Activated CD4-positive, alpha-beta T cell treated with anti-CD3 and anti-CD28 coated beads for 36 hours (primary cell): ENCODE data around the gene C1orf232. TPM values are rescaled to one million over a fixed set of nuclear protein-coding genes. Genes with fewer than 3 reads are reported as not detected.

Experiments
- ATAC-seq: fragments of 200-7000 bp; cut with Tn5 transposase; one replicate; pipeline ENCODE4 v1.10.0; 2021; ENCODE audit warnings: mild to moderate bottlenecking, moderate library complexity
- CTCF ChIA-PET: fragments of 350-600 bp; sonication (Branson Sonifier 250); formaldehyde crosslinking; loops from one replicate; lab custom pipeline; 2021; ENCODE audit warnings: antibody characterized with exemption; lab: Charles Lee
- POLR2A ChIA-PET: fragments of 350-600 bp; sonication (Branson Sonifier 250); formaldehyde crosslinking; loops from one replicate; lab custom pipeline; 2021; ENCODE audit warnings: antibody characterized with exemption, inconsistent platforms; lab: Charles Lee
- DNase-seq: peaks from one replicate; pipeline ENCODE4 v3.0.0-alpha.2; 2020
- H3K27ac Mint-ChIP-seq: one replicate; pipeline ENCODE4 v1.8.0; 2021; ENCODE audit warnings: mixed read lengths
- H3K27me3 Mint-ChIP-seq: one replicate; pipeline ENCODE4 v1.8.0; 2021; ENCODE audit warnings: mixed read lengths
- H3K36me3 Mint-ChIP-seq: one replicate; pipeline ENCODE4 v1.8.0; 2021; ENCODE audit warnings: low read depth, mixed read lengths
- H3K4me1 Mint-ChIP-seq: one replicate; pipeline ENCODE4 v1.8.0; 2021; ENCODE audit warnings: mixed read lengths
- H3K4me3 Mint-ChIP-seq: one replicate; pipeline ENCODE4 v1.8.0; 2021; ENCODE audit warnings: mild to moderate bottlenecking, moderate library complexity, mixed read lengths
- H3K9me3 Mint-ChIP-seq: one replicate; pipeline ENCODE4 v1.8.0; 2021; ENCODE audit warnings: low read depth, mixed read lengths
- intact Hi-C, 2 experiments: fragments of 100-400 bp; cut with DNase I in 1 of 2; cut with micrococcal nuclease in 1 of 2; formaldehyde crosslinking; loops; one replicate each; pipeline versions ENCODE4 v1.14.2 to v1.15.1; 2022 to 2024; cut with DNase I, micrococcal nuclease
- total RNA-seq, 2 experiments: library from RNA; stranded (reverse); gene quantifications; one replicate each; pipeline ENCODE4 v1.2.3, GENCODE V29; 2021

C1orf232 gene
- total RNA-seq, 2 experiments from 2014 or later: not detected

DNA sequence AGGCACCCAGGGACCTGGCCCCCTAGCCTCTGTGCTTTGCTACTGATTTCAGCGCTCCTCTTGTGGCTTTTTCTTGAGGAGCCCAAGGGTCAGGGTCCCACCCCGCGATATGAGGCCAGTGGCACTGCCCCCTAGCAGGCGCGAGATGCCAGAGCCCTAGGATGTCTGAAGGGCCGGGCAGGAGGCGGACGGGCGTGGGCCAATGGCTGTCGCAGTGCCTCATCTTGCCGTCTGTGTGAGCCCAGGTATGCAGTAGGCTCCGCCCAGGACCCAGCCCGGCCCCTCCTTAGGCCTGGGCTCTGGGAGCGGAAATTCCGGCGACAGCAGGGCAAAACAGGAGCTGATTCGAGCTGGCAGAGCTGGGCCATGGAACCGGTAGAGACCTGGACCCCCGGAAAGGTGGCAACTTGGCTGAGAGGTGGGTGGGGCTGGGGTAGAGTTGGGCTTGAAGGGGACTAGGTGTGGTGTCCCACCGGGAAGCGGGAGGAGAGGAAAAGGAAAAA lies 8.5 kb upstream of the C1orf232 start, which contains the start of gene CNKSR1:
Gene CNKSR1, plus strand, starts transcription at position 310 of the 503 bp plus-strand sequence. Its CDS starts 57 bp downstream, at position 367.
- peaks cover 8% of the 10 kb centered on the region for H3K4me1 Mint-ChIP-seq
- ChIA-PET CTCF (interaction anchor here (0.6 to 1.0 kb wide), 3 partner anchors 18 to 178 kb away, joined by 3 to 5 read pairs (median 3); no protein-coding TSS in a partner anchor), POLR2A (no interaction called here)
- H3K27ac Mint-ChIP-seq: no peak within 1 kb of the TSS
- peak within 1 kb of the TSS; percentile 61 for H3K4me3 Mint-ChIP-seq
- no peaks in the 10 kb centered on the region for H3K9me3 Mint-ChIP-seq
- H3K36me3 Mint-ChIP-seq: peaks cover 3% of the 10 kb centered on the region
- intact Hi-C loops: no loop called here
- DNase-seq (peak; percentile 48), ATAC-seq (peak; percentile 70)
- H3K27me3 Mint-ChIP-seq: no peaks in the 10 kb centered on the region

- ATAC-seq (no peak), DNase-seq (no peak)
- H3K36me3 Mint-ChIP-seq: peaks cover 11% of the 10 kb centered on the region
- no peaks in the 10 kb centered on the region for H3K27me3 Mint-ChIP-seq
- no peak overlapping the region for H3K27ac Mint-ChIP-seq
- H3K9me3 Mint-ChIP-seq: no peaks in the 10 kb centered on the region
- intact Hi-C loops: no loop called here
- ChIA-PET POLR2A (no interaction called here), CTCF (interaction anchor here (2.3 kb wide), 1 partner anchor 59 kb away, joined by 7 read pairs; the partner anchor contains the start of gene CEP85)
- peaks cover 10% of the 10 kb centered on the region for H3K4me1 Mint-ChIP-seq
- H3K4me3 Mint-ChIP-seq: no peak overlapping the region
These were observed 6.6 kb upstream of the C1orf232 start for GRCh38 chr1:26175346-26175745.

GRCh38 chr1:26171084-26172072 lies 2.6 kb upstream of the C1orf232 start, which contains the start of gene ZNF593OS:
Gene ZNF593OS, minus strand, starts transcription at chr1:26171832. Its CDS starts 171 bp downstream, at chr1:26171661.
- ChIA-PET CTCF (interaction anchor here (0.6 to 2.0 kb wide), 7 partner anchors 9 to 435 kb away, joined by 3 to 4 read pairs (median 4); partner anchors contain the start of gene CEP85), POLR2A (no interaction called here)
- intact Hi-C loops: no loop called here
- peak within 1 kb of the TSS; percentile 95 for H3K4me3 Mint-ChIP-seq
- H3K27me3 Mint-ChIP-seq: no peaks in the 10 kb centered on the region
- ATAC-seq (no peak), DNase-seq (no peak)
- peaks cover 12% of the 10 kb centered on the region for H3K36me3 Mint-ChIP-seq
- no peak within 1 kb of the TSS for H3K27ac Mint-ChIP-seq
- no peaks in the 10 kb centered on the region for H3K9me3 Mint-ChIP-seq
- H3K4me1 Mint-ChIP-seq: peaks cover 8% of the 10 kb centered on the region

GRCh38 chr1:26170472-26170821 lies 1.7 kb upstream of the C1orf232 start:
- Mint-ChIP-seq H3K27ac (peak overlapping the region; percentile 88), H3K9me3 (no peaks in the 10 kb centered on the region), H3K4me1 (peaks cover 10% of the 10 kb centered on the region), H3K4me3 (peak overlapping the region; percentile 95), H3K36me3 (peaks cover 12% of the 10 kb centered on the region), H3K27me3 (no peaks in the 10 kb centered on the region)
- ChIA-PET POLR2A (no interaction called here), CTCF (interaction anchor here (0.7 to 2.6 kb wide), 21 partner anchors 10 to 294 kb away, joined by 3 to 35 read pairs (median 5); partner anchors contain the start of genes CD52, CEP85, DHDDS and PAQR7)
- ATAC-seq: no peak
- no peak for DNase-seq
- intact Hi-C loops: no loop called here

GRCh38 chr1:26169669-26170471 lies 1.1 kb upstream of the C1orf232 start, which contains the start of gene ZNF593:
Gene ZNF593, plus strand, starts transcription at chr1:26169908. Its CDS starts 76 bp downstream, at chr1:26169984.
- Mint-ChIP-seq H3K4me3 (peak within 1 kb of the TSS; percentile 95), H3K27ac (peak within 1 kb of the TSS; percentile 88), H3K36me3 (peaks cover 12% of the 10 kb centered on the region), H3K9me3 (no peaks in the 10 kb centered on the region), H3K4me1 (peaks cover 10% of the 10 kb centered on the region), H3K27me3 (no peaks in the 10 kb centered on the region)
- DNase-seq: peak; percentile 94
- POLR2A ChIA-PET: interaction anchor here (0.9 to 1.2 kb wide), 2 partner anchors 25 to 64 kb away, joined by 3 to 13 read pairs; partner anchors contain the start of gene CEP85
- ATAC-seq: peak; percentile 96
- CTCF ChIA-PET: interaction anchor here (0.5 to 2.6 kb wide), 41 partner anchors 9 to 1372 kb away, joined by 3 to 35 read pairs (median 4); partner anchors contain the start of genes CD52, CEP85, DHDDS and PAQR7
- intact Hi-C loops: loop anchor here (1.0 to 5.0 kb wide), 8 partner anchors 59 to 262 kb away; partner anchors contain the start of genes CEP85 (in 2 of the 2), DHDDS (in 1 of the 2) and PDIK1L (in 1 of the 2)

DNA sequence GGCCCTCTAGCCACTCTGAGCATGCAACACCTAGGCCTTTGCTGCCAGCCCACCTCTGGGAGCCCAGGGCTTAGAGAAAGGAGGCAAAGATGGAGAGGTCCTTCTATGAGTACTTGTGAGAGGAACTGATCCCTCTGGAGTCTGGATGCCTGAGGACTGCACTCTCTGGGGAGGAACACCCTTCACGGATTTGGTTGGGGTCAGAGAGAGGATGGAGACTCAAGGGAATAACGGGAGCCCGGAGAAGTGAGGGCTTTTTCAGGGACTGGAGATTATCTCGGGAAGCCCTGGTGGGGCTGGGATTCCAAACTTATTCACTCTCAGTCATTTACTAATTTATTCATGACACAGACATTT lies 413 bp upstream of the C1orf232 start:
- no peaks in the 10 kb centered on the region for H3K9me3 Mint-ChIP-seq
- intact Hi-C loops: loop anchor here (1.0 to 5.0 kb wide), 8 partner anchors 58 to 263 kb away; partner anchors contain the start of genes CEP85 (in 2 of the 2), DHDDS (in 1 of the 2) and PDIK1L (in 1 of the 2)
- H3K36me3 Mint-ChIP-seq: peaks cover 12% of the 10 kb centered on the region
- CTCF ChIA-PET: interaction anchor here (0.6 to 2.6 kb wide), 26 partner anchors 8 to 305 kb away, joined by 3 to 35 read pairs (median 4); partner anchors contain the start of genes CD52, CEP85 and PAQR7
- ATAC-seq: no peak
- no peak for DNase-seq
- peak overlapping the region; percentile 95 for H3K4me3 Mint-ChIP-seq
- H3K4me1 Mint-ChIP-seq: peaks cover 10% of the 10 kb centered on the region
- H3K27ac Mint-ChIP-seq: no peak overlapping the region
- H3K27me3 Mint-ChIP-seq: no peaks in the 10 kb centered on the region
- POLR2A ChIA-PET: interaction anchor here (0.9 to 1.2 kb wide), 2 partner anchors 24 to 65 kb away, joined by 3 to 13 read pairs; partner anchors contain the start of gene CEP85

DNA sequence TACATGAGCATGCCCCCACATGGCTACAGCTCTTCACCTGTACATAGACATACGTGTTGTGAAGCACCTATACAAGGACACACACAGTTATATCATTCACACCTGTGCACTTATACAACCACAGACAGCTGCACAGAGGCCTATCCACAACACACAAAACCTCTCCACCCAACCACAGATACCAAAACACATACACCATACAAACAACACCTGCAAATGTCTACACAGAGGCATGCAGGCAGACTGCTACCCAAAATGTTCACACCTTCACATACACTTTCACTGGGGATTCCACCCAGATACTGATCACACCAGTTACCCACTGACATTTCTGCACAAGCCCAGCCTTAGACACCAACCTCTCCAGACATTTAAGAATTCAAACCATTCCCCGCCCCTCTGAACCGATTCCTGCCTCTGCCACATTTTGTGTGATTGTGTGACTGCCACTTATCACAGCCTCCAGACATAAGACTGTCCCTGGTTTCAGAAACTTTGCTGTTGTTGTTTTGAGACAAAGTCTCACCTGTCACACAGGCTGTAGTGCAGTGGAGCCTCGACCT lies 2.0 kb downstream of the C1orf232 start:
- DNase-seq: no peak
- no peak for ATAC-seq
- H3K4me1 Mint-ChIP-seq: peaks cover 18% of the 10 kb centered on the region
- intact Hi-C loops: loop anchor here in 1 of 2 experiments (5.0 kb wide), 1 partner anchor 129 kb away; no protein-coding TSS in a partner anchor
- peaks cover 8% of the 10 kb centered on the region for H3K36me3 Mint-ChIP-seq
- H3K27ac Mint-ChIP-seq: no peak overlapping the region
- H3K27me3 Mint-ChIP-seq: peaks cover 10% of the 10 kb centered on the region
- no peak overlapping the region for H3K4me3 Mint-ChIP-seq
- ChIA-PET CTCF (interaction anchor here (1.0 kb wide), 2 partner anchors 9 to 155 kb away, joined by 3 read pairs; no protein-coding TSS in a partner anchor), POLR2A (no interaction called here)
- no peaks in the 10 kb centered on the region for H3K9me3 Mint-ChIP-seq

GRCh38 chr1:26164861-26165842 lies 3.6 kb downstream of the C1orf232 start:
- CTCF ChIA-PET: interaction anchor here (0.6 to 1.7 kb wide), 8 partner anchors 20 to 157 kb away, joined by 3 to 6 read pairs (median 4); no protein-coding TSS in a partner anchor
- Mint-ChIP-seq H3K27ac (no peak overlapping the region), H3K27me3 (peaks cover 14% of the 10 kb centered on the region), H3K9me3 (no peaks in the 10 kb centered on the region), H3K36me3 (no peaks in the 10 kb centered on the region), H3K4me3 (peak overlapping the region; percentile 50), H3K4me1 (peaks cover 10% of the 10 kb centered on the region)
- intact Hi-C loops: loop anchor here (1.0 to 5.0 kb wide), 4 partner anchors 60 to 129 kb away; partner anchors contain the start of gene CEP85 (in 1 of the 2)
- POLR2A ChIA-PET: no interaction called here
- ATAC-seq (no peak), DNase-seq (no peak)
